ENCODE data around the gene TNNC2. TPM values are rescaled to one million over a fixed set of nuclear protein-coding genes. Genes with fewer than 3 reads are reported as not detected.

TNNC2 gene
- total and polyA plus RNA-seq, 5 donors from 2014 or later: 0.49 to 1.5 (median 1.1) TPM; not detected in 1

- Histone ChIP-seq H3K4me1 (ENCODE audit: control insufficient read depth, insufficient read depth, low read length, poor library complexity, severe bottlenecking) (no peaks in the 10 kb centered on the region), H3K4me3 (ENCODE audit: low read depth, low read length) (no peak overlapping the region), H3K27ac (ENCODE audit: insufficient read depth, low read length, poor library complexity, severe bottlenecking) (no peak overlapping the region), H3K27me3 (ENCODE audit: control insufficient read depth, insufficient read depth, low read length) (peaks cover 2% of the 10 kb centered on the region), H3K9me3 (ENCODE audit: control insufficient read depth in 2 of 2, low read length in 2 of 2) (no peaks in the 10 kb centered on the region), H3K36me3 (ENCODE audit: control insufficient read depth, insufficient read depth, low read length) (no peaks in the 10 kb centered on the region)
- H3K4me3 Mint-ChIP-seq: no peak overlapping the region
- no peaks in the 10 kb centered on the region for H3K36me3 Mint-ChIP-seq
- H3K27ac Mint-ChIP-seq: no peak overlapping the region
- no peak for ATAC-seq (ENCODE audit: low read depth in 2 of 2)
- no peak for DNase-seq
- H3K9me3 Mint-ChIP-seq: peaks cover 0 to 1% (median 0%) of the 10 kb centered on the region in 7 donors
- peaks cover 0 to 5% (median 0%) of the 10 kb centered on the region in 4 donors for H3K4me1 Mint-ChIP-seq
- peaks cover 19% of the 10 kb centered on the region for H3K27me3 Mint-ChIP-seq
Measured at GRCh38 chr20:45775411-45775810, 51.7 kb downstream of the TNNC2 start.

- peaks cover 0 to 1% (median 0%) of the 10 kb centered on the region in 7 donors for H3K9me3 Mint-ChIP-seq
- no peak for DNase-seq
- peaks cover 19% of the 10 kb centered on the region for H3K27me3 Mint-ChIP-seq
- H3K27ac Mint-ChIP-seq: no peak overlapping the region
- Histone ChIP-seq H3K4me3 (ENCODE audit: low read depth, low read length) (no peak overlapping the region), H3K27me3 (ENCODE audit: control insufficient read depth, insufficient read depth, low read length) (peaks cover 2% of the 10 kb centered on the region), H3K9me3 (ENCODE audit: control insufficient read depth in 2 of 2, low read length in 2 of 2) (no peaks in the 10 kb centered on the region), H3K36me3 (ENCODE audit: control insufficient read depth, insufficient read depth, low read length) (no peaks in the 10 kb centered on the region), H3K4me1 (ENCODE audit: control insufficient read depth, insufficient read depth, low read length, poor library complexity, severe bottlenecking) (no peaks in the 10 kb centered on the region), H3K27ac (ENCODE audit: insufficient read depth, low read length, poor library complexity, severe bottlenecking) (no peak overlapping the region)
- no peak for ATAC-seq (ENCODE audit: low read depth in 2 of 2)
- peaks cover 0 to 5% (median 0%) of the 10 kb centered on the region in 4 donors for H3K4me1 Mint-ChIP-seq
- H3K4me3 Mint-ChIP-seq: no peak overlapping the region
- no peaks in the 10 kb centered on the region for H3K36me3 Mint-ChIP-seq
Measured at GRCh38 chr20:45774945-45775344, 52.2 kb downstream of the TNNC2 start.

Other genes starting within 250 kb of the TNNC2 start
- not detected for gene WFDC8, start 248.0 kb downstream of the TNNC2 start, total RNA-seq
- gene WFDC8, start 248.0 kb downstream of the TNNC2 start, polyA plus RNA-seq: not detected
- gene WFDC10A, start 197.6 kb downstream of the TNNC2 start, total RNA-seq: not detected
- not detected for gene WFDC10A, start 197.6 kb downstream of the TNNC2 start, polyA plus RNA-seq
- gene WFDC9, start 196.0 kb downstream of the TNNC2 start, total RNA-seq: not detected
- gene WFDC9, start 196.0 kb downstream of the TNNC2 start, polyA plus RNA-seq: not detected
- gene WFDC11, start 157.1 kb downstream of the TNNC2 start, total RNA-seq: not detected
- gene WFDC11, start 157.1 kb downstream of the TNNC2 start, polyA plus RNA-seq: not detected
- gene WFDC13, start 125.3 kb downstream of the TNNC2 start, total RNA-seq: not detected
- gene WFDC13, start 125.3 kb downstream of the TNNC2 start, polyA plus RNA-seq: not detected
- not detected for gene WFDC10B, start 122.3 kb downstream of the TNNC2 start, total RNA-seq
- not detected for gene WFDC10B, start 122.3 kb downstream of the TNNC2 start, polyA plus RNA-seq
- gene SPINT4, start 105.0 kb downstream of the TNNC2 start, total RNA-seq: not detected
- gene SPINT4, start 105.0 kb downstream of the TNNC2 start, polyA plus RNA-seq: not detected
- gene WFDC3, start 35.4 kb downstream of the TNNC2 start, total RNA-seq: not detected
- not detected for gene WFDC3, start 35.4 kb downstream of the TNNC2 start, polyA plus RNA-seq
- 16.4 TPM for gene DNTTIP1, start 35.4 kb downstream of the TNNC2 start, total RNA-seq
- gene DNTTIP1, start 35.4 kb downstream of the TNNC2 start, polyA plus RNA-seq: 10 to 100 TPM; 33.1 to 48.0 (median 45.3) TPM
- gene UBE2C, start 14.7 kb downstream of the TNNC2 start, total RNA-seq: 1.2 TPM
- gene UBE2C, start 14.7 kb downstream of the TNNC2 start, polyA plus RNA-seq: 1 to 10 TPM; 3.4 to 10.0 (median 5.3) TPM
- 1.6 TPM for gene SNX21, start 6.5 kb upstream of the TNNC2 start, total RNA-seq
- 1 to 10 TPM in 3 of 4 donors, under 1 TPM in 1; 0.94 to 2.5 (median 1.7) TPM for gene SNX21, start 6.5 kb upstream of the TNNC2 start, polyA plus RNA-seq
- 23.9 TPM for gene ACOT8, start 30.1 kb upstream of the TNNC2 start, total RNA-seq
- gene ACOT8, start 30.1 kb upstream of the TNNC2 start, polyA plus RNA-seq: 10 to 100 TPM; 43.0 to 50.6 (median 45.7) TPM
- gene ZSWIM3, start 30.3 kb upstream of the TNNC2 start, total RNA-seq: 2.0 TPM
- gene ZSWIM3, start 30.3 kb upstream of the TNNC2 start, polyA plus RNA-seq: 1 to 10 TPM in 3 of 4 donors, under 1 TPM in 1; 0.90 to 4.2 (median 3.1) TPM
- gene ZSWIM1, start 53.9 kb upstream of the TNNC2 start, total RNA-seq: 7.7 TPM
- 1 to 10 TPM; 1.3 to 4.3 (median 3.0) TPM for gene ZSWIM1, start 53.9 kb upstream of the TNNC2 start, polyA plus RNA-seq
- gene SPATA25, start 60.3 kb upstream of the TNNC2 start, total RNA-seq: 0.54 TPM
- gene SPATA25, start 60.3 kb upstream of the TNNC2 start, polyA plus RNA-seq: not detected
- 0.76 TPM for gene NEURL2, start 63.9 kb upstream of the TNNC2 start, total RNA-seq
- 1 to 10 TPM; 1.4 to 3.0 (median 2.5) TPM for gene NEURL2, start 63.9 kb upstream of the TNNC2 start, polyA plus RNA-seq
- 104 TPM for gene CTSA, start 64.0 kb upstream of the TNNC2 start, total RNA-seq
- 100 to 1,000 TPM; 148 to 190 (median 168) TPM for gene CTSA, start 64.0 kb upstream of the TNNC2 start, polyA plus RNA-seq
- gene PLTP, start 84.8 kb upstream of the TNNC2 start, total RNA-seq: 0.67 TPM
- gene PLTP, start 84.8 kb upstream of the TNNC2 start, polyA plus RNA-seq: 1 to 10 TPM in 3 of 4 donors, not detected in 1; 2.0 to 4.6 (median 2.3) TPM
- 95.3 TPM for gene PCIF1, start 107.4 kb upstream of the TNNC2 start, total RNA-seq
- gene PCIF1, start 107.4 kb upstream of the TNNC2 start, polyA plus RNA-seq: 10 to 100 TPM; 82.0 to 93.6 (median 91.8) TPM
- gene ZNF335, start 144.9 kb upstream of the TNNC2 start, total RNA-seq: 137 TPM
- gene ZNF335, start 144.9 kb upstream of the TNNC2 start, polyA plus RNA-seq: 10 to 100 TPM in 3 of 4 donors, 1 to 10 TPM in 1; 8.2 to 15.1 (median 12.0) TPM
- gene MMP9, start 181.6 kb upstream of the TNNC2 start, total RNA-seq: 4.9 TPM
- not detected for gene MMP9, start 181.6 kb upstream of the TNNC2 start, polyA plus RNA-seq
- not detected for gene SLC12A5, start 201.9 kb upstream of the TNNC2 start, total RNA-seq
- gene SLC12A5, start 201.9 kb upstream of the TNNC2 start, polyA plus RNA-seq: not detected

All from CD4-positive, CD25-positive, alpha-beta regulatory T cell (primary cell).